K562 (cell line): ENCODE data around the gene TEX54. TPM values are rescaled to one million over a fixed set of nuclear protein-coding genes. Genes with fewer than 3 reads are reported as not detected.
A peak's percentile ranks its signal among the peaks of the same experiment; 100 is the strongest.

Experiments
- ARHGAP35 ChIP-seq: fragments of 450-650 bp; IDR thresholded peaks from 2 replicates; pipeline ENCODE4 v1.6.1; 2018; ENCODE audit not compliant: partially characterized antibody
- BACH1 ChIP-seq: fragments of 200-800 bp; sonication (Bioruptor generic); IDR thresholded peaks from 2 replicates; pipeline ENCODE4 v1.6.1; 2016; ENCODE audit warnings: missing genetic modification characterization, missing compliant biosample characterization
- EP400 ChIP-seq: fragments of 450-650 bp; IDR thresholded peaks from 2 replicates; pipeline ENCODE4 v1.6.1; 2017; ENCODE audit warnings: antibody characterized with exemption, mild to moderate bottlenecking, moderate library complexity
- EWSR1 ChIP-seq: fragments of 450-650 bp; IDR thresholded peaks from 2 replicates; pipeline ENCODE4 v1.6.1; 2018; ENCODE audit warnings: borderline replicate concordance, mild to moderate bottlenecking, low read depth, moderate library complexity; ENCODE audit not compliant: partially characterized antibody
- GABPB1 ChIP-seq: sonication (generic); formaldehyde crosslinking; IDR thresholded peaks from 2 replicates; pipeline ENCODE4 v1.8.0; 2022; ENCODE audit warnings: mild to moderate bottlenecking, missing genetic modification reagents
- HNRNPLL ChIP-seq: fragments of 200-400 bp; formaldehyde crosslinking; IDR thresholded peaks from 2 replicates; pipeline ENCODE4 v1.6.1; 2017; ENCODE audit warnings: low read length, low read depth, mild to moderate bottlenecking; ENCODE audit not compliant: poor library complexity, severe bottlenecking
- KDM2B ChIP-seq: fragments of 250-450 bp; sonication (Bioruptor Pico); IDR thresholded peaks from 2 replicates; pipeline ENCODE4 v1.8.0; 2021; ENCODE audit warnings: mild to moderate bottlenecking, moderate library complexity
- KDM5B ChIP-seq: fragments of 200-600 bp; sonication (generic); IDR thresholded peaks from 2 replicates; pipeline ENCODE4 v1.6.1; 2012; ENCODE audit warnings: low read depth, mild to moderate bottlenecking, moderate library complexity, low read length, control low read depth, inconsistent platforms; ENCODE audit not compliant: insufficient replicate concordance
- MEF2A ChIP-seq: IDR thresholded peaks from 2 replicates; pipeline ENCODE4 v1.6.1; 2011; ENCODE audit warnings: low read depth, mild to moderate bottlenecking, low read length, moderate library complexity; ENCODE audit not compliant: control insufficient read depth
- MTF1 ChIP-seq: fragments of 250-450 bp; sonication (Bioruptor Pico); IDR thresholded peaks from 2 replicates; pipeline ENCODE4 v1.9.0; 2021; ENCODE audit warnings: moderate library complexity, mild to moderate bottlenecking, inconsistent platforms, borderline replicate concordance
- NEUROD1 ChIP-seq: fragments of 150-350 bp; IDR thresholded peaks from 2 replicates; pipeline ENCODE4 v1.6.1; 2014; ENCODE audit warnings: borderline replicate concordance, low read length, low read depth; ENCODE audit not compliant: partially characterized antibody
- POLR2G ChIP-seq: fragments of 200-400 bp; formaldehyde crosslinking; IDR thresholded peaks from 2 replicates; pipeline ENCODE4 v1.6.1; 2017; ENCODE audit warnings: low read depth, mild to moderate bottlenecking, antibody characterized with exemption, low read length, moderate library complexity
- RAD21 ChIP-seq, 2 experiments: fragments of 250-450 bp in 1 of 2; fragments of 450-650 bp in 1 of 2; sonication (Bioruptor Pico) in 1 of 2; formaldehyde crosslinking in 1 of 2; IDR thresholded peaks in 1 of 2; conservative IDR thresholded peaks in 1 of 2; 2 replicates each; pipeline versions ENCODE4 v1.4.0 to v1.8.0; 2020 to 2022; ENCODE audit warnings: mild to moderate bottlenecking in 2 of 2, moderate library complexity in 1 of 2
- SMC3 ChIP-seq: conservative IDR thresholded peaks from 2 replicates; pipeline ENCODE4 v1.6.1; 2011; ENCODE audit warnings: low read depth, low read length, improper control_type of control experiment; ENCODE audit not compliant: insufficient read depth
- U2AF2 ChIP-seq: fragments of 200-400 bp; formaldehyde crosslinking; optimal IDR thresholded peaks from 2 replicates; pipeline ENCODE3; 2017; ENCODE audit warnings: low read depth, mild to moderate bottlenecking, low read length
- WHSC1 ChIP-seq: IDR thresholded peaks from one replicate; pipeline ENCODE4 v1.6.1; 2012; ENCODE audit warnings: low read length, control low read depth, inconsistent platforms
- ZEB2 ChIP-seq: fragments of 450-650 bp; IDR thresholded peaks from 2 replicates; pipeline ENCODE4 v1.6.1; 2016
- ZNF146 ChIP-seq: IDR thresholded peaks from one replicate; pipeline ENCODE4 v1.6.1; 2018; ENCODE audit warnings: missing compliant biosample characterization; ENCODE audit not compliant: unreplicated experiment
- ZNF174 ChIP-seq: fragments of 250-450 bp; sonication (Bioruptor Pico); IDR thresholded peaks from 2 replicates; pipeline ENCODE4 v1.4.0; 2020; ENCODE audit warnings: mild to moderate bottlenecking
- ZNF561 ChIP-seq: fragments of 450-650 bp; formaldehyde crosslinking; conservative IDR thresholded peaks from 2 replicates; pipeline ENCODE4 v1.4.0; 2020; ENCODE audit warnings: mild to moderate bottlenecking, moderate library complexity
- ZNF830 ChIP-seq: fragments of 250-450 bp; sonication (Bioruptor Pico); IDR thresholded peaks from 2 replicates; pipeline ENCODE4 v1.5.0; 2021; ENCODE audit warnings: mild to moderate bottlenecking
- polyA plus RNA-seq, 8 experiments: library from polyadenylated mRNA; depleted of rRNA in 4 of 8; stranded (reverse) in 5 of 8; unstranded in 3 of 8; fragments of >200 nt; fragmentation: Nextera tagmentation in 2 of 8; fragmentation: Illumina TruSeq in 1 of 8; extraction: Ambion mirVana in 2 of 8; extraction: Trizol in 1 of 8; gene quantifications; 2 replicates each; pipeline versions ENCODE4 v1.2.1 to v1.2.3, GENCODE V29; 2011 to 2014; ENCODE audit warnings: inconsistent platforms in 1 of 8, missing spikeins in 1 of 8
- total RNA-seq, 7 experiments: library from RNA; depleted of rRNA in 6 of 7; stranded (reverse); fragments of >200 nt in 6 of 7; fragmentation: Illumina TruSeq in 2 of 7; extraction: Trizol in 2 of 7; gene quantifications; 2 replicates each; pipeline versions ENCODE4 v1.2.1 to v1.2.3, GENCODE V29; 2011 to 2021; ENCODE audit warnings: low replicate concordance in 1 of 7
- TF ChIP-seq, protein P1 (sequence below): fragments of 250-450 bp; sonication (Bioruptor Pico); IDR thresholded peaks from 2 replicates; pipeline ENCODE4 v1.4.0; 2020; ENCODE audit warnings: mild to moderate bottlenecking, moderate library complexity, borderline replicate concordance
- TF ChIP-seq, protein P2 (sequence below): sonication (generic); formaldehyde crosslinking; IDR thresholded peaks from 2 replicates; pipeline ENCODE4 v1.8.0; 2022; ENCODE audit warnings: mild to moderate bottlenecking, missing genetic modification reagents, borderline replicate concordance
- TF ChIP-seq, protein P3 (sequence below): fragments of 250-450 bp; sonication (Bioruptor Pico); IDR thresholded peaks from 2 replicates; pipeline ENCODE4 v1.8.0; 2022; ENCODE audit warnings: moderate library complexity, mild to moderate bottlenecking, inconsistent platforms

The TEX54 gene
- total and polyA plus RNA-seq, 9 of the 15 experiments (the other 6 are each of a cell fraction or from before 2014, with no cell fraction given), result not detected

DNA sequence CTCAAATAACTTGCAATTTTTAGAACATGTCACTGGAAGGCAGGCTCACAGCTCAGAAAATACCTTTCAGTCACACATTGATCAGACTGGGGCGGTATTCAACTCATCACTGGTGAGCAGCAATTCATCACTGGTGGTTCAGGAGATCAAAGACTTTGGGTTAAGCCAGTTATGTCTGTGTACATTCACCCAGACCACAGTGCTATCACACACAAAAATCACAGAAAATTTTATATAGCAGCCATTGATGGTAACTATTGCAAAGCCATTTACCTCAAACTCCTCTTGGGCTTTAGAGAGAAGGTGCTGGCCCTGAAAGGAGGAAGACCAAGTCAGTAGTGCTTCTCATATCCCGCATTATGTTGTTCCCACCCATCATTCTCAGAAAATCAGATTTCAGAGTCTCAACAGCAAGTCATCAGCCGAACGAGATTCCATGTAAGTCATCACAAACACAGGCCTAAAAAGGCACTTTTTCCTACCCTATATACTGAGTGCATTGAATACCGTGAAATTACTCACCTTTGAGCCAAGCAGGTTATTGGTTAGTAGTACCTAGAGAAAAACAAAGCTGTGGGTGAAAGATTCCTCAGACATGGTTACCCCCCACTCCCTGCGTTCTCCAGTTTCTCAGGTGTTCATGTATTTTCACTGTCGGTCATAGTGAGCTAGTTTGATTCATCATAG is 20.8 kb upstream of the TEX54 start (continued):
- TF ChIP-seq EP400 (no peak), NEUROD1 (no peak), U2AF2 (no peak), KDM2B (CRISPR knock-in tag) (no peak), ZNF830 (CRISPR knock-in tag) (no peak), GABPB1 (0 out of 2 replicates have a peak, but pooled peaks have one; percentile 20), ARHGAP35 (no peak), SMC3 (no peak), RAD21 (CRISPR knock-in tag; conservative IDR thresholded peaks at IDR 0.05 in 1 of 2, IDR thresholded peaks at IDR 0.05 in 1 of 2) (no peak), ZNF561 (CRISPR knock-in tag) (no peak), KDM5B (peak; percentile 20), WHSC1 (no peak), POLR2G (0 out of 2 replicates have a peak, but pooled peaks have one; percentile 16), EWSR1 (peak; percentile 8), ZEB2 (no peak), ZNF146 (no peak), MTF1 (CRISPR knock-in tag) (no peak), HNRNPLL (no peak), BACH1 (tag) (no peak), ZNF174 (CRISPR knock-in tag) (no peak), MEF2A (no peak)
- TF ChIP-seq, protein P1, sequence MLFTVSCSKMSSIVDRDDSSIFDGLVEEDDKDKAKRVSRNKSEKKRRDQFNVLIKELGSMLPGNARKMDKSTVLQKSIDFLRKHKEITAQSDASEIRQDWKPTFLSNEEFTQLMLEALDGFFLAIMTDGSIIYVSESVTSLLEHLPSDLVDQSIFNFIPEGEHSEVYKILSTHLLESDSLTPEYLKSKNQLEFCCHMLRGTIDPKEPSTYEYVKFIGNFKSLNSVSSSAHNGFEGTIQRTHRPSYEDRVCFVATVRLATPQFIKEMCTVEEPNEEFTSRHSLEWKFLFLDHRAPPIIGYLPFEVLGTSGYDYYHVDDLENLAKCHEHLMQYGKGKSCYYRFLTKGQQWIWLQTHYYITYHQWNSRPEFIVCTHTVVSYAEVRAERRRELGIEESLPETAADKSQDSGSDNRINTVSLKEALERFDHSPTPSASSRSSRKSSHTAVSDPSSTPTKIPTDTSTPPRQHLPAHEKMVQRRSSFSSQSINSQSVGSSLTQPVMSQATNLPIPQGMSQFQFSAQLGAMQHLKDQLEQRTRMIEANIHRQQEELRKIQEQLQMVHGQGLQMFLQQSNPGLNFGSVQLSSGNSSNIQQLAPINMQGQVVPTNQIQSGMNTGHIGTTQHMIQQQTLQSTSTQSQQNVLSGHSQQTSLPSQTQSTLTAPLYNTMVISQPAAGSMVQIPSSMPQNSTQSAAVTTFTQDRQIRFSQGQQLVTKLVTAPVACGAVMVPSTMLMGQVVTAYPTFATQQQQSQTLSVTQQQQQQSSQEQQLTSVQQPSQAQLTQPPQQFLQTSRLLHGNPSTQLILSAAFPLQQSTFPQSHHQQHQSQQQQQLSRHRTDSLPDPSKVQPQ, result no peak
- TF ChIP-seq, protein P2, sequence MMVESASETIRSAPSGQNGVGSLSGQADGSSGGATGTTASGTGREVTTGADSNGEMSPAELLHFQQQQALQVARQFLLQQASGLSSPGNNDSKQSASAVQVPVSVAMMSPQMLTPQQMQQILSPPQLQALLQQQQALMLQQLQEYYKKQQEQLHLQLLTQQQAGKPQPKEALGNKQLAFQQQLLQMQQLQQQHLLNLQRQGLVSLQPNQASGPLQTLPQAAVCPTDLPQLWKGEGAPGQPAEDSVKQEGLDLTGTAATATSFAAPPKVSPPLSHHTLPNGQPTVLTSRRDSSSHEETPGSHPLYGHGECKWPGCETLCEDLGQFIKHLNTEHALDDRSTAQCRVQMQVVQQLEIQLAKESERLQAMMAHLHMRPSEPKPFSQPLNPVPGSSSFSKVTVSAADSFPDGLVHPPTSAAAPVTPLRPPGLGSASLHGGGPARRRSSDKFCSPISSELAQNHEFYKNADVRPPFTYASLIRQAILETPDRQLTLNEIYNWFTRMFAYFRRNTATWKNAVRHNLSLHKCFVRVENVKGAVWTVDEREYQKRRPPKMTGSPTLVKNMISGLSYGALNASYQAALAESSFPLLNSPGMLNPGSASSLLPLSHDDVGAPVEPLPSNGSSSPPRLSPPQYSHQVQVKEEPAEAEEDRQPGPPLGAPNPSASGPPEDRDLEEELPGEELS (CRISPR knock-in tag), result no peak; the same call in 1 of the 2 replicates
- TF ChIP-seq, protein P3, sequence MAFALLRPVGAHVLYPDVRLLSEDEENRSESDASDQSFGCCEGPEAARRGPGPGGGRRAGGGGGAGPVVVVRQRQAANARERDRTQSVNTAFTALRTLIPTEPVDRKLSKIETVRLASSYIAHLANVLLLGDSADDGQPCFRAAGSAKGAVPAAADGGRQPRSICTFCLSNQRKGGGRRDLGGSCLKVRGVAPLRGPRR (CRISPR knock-in tag), result no peak
